ENCODE results near the gene DEFB108B.
"Not testable (repeated sequence)": the region's sequence is repeated elsewhere in the genome, so short reads cannot be mapped to it uniquely, and the experiment has no call there.

Gene DEFB108B

GRCh38 chr11:71843858-71844257 is 10.9 kb downstream of the DEFB108B start:
- no peak for DNase-seq (ENCODE audit: low read depth in 2 of 2)
- H3K4me3 ChIP-seq (replicated peaks in 1 of 2; ENCODE audit: low read depth in 2 of 2, low read length in 2 of 2), result no peak overlapping the region
- no peak for TF ChIP-seq CTCF (IDR thresholded peaks at IDR 0.05; ENCODE audit: low read depth, low read length)

- not testable (repeated sequence) for DNase-seq (ENCODE audit: low read depth in 2 of 2); H3K4me3 ChIP-seq (replicated peaks in 1 of 2; ENCODE audit: low read depth in 2 of 2, low read length in 2 of 2)
These were observed 20.9 kb downstream of the DEFB108B start for GRCh38 chr11:71853895-71854294.

GRCh38 chr11:71855880-71856279 is 22.9 kb downstream of the DEFB108B start:
- not testable (repeated sequence) for DNase-seq (ENCODE audit: low read depth in 2 of 2); H3K4me3 ChIP-seq (replicated peaks in 1 of 2; ENCODE audit: low read depth in 2 of 2, low read length in 2 of 2)

- not testable (repeated sequence) for H3K4me3 ChIP-seq (replicated peaks in 1 of 2; ENCODE audit: low read depth in 2 of 2, low read length in 2 of 2); DNase-seq (ENCODE audit: low read depth in 2 of 2)
These were observed 27.8 kb downstream of the DEFB108B start for GRCh38 chr11:71860835-71861234.

GRCh38 chr11:71863978-71864627 is 31.1 kb downstream of the DEFB108B start:
- peak; percentile 63 for TF ChIP-seq CTCF (IDR thresholded peaks at IDR 0.05; ENCODE audit: low read depth, low read length)

GRCh38 chr11:71867209-71867608 is 34.2 kb downstream of the DEFB108B start:
- not testable (repeated sequence) for H3K4me3 ChIP-seq (replicated peaks in 1 of 2; ENCODE audit: low read depth in 2 of 2, low read length in 2 of 2); DNase-seq (ENCODE audit: low read depth in 2 of 2)

More at GRCh38 chr11:71863978-71864627, 31.1 kb downstream of the DEFB108B start:
- peak; percentile 72 to 79 for DNase-seq (ENCODE audit: low read depth in 2 of 2)
- H3K4me3 ChIP-seq (replicated peaks in 1 of 2; ENCODE audit: low read depth in 2 of 2, low read length in 2 of 2), result not testable (repeated sequence)

GRCh38 chr11:71869931-71870330 is 36.9 kb downstream of the DEFB108B start:
- not testable (repeated sequence) for DNase-seq (ENCODE audit: low read depth in 2 of 2); H3K4me3 ChIP-seq (replicated peaks in 1 of 2; ENCODE audit: low read depth in 2 of 2, low read length in 2 of 2)

- not testable (repeated sequence) for H3K4me3 ChIP-seq (replicated peaks in 1 of 2; ENCODE audit: low read depth in 2 of 2, low read length in 2 of 2); DNase-seq (ENCODE audit: low read depth in 2 of 2)
These were observed 37.7 kb downstream of the DEFB108B start for GRCh38 chr11:71870661-71871060.

- not testable (repeated sequence) for H3K4me3 ChIP-seq (replicated peaks in 1 of 2; ENCODE audit: low read depth in 2 of 2, low read length in 2 of 2)
- peak in 1 of 2 donors; percentile 7 for DNase-seq (ENCODE audit: low read depth in 2 of 2)
These were observed 43.3 kb downstream of the DEFB108B start for GRCh38 chr11:71876262-71876661.

GRCh38 chr11:71878059-71878458 is 45.1 kb downstream of the DEFB108B start, which contains the start of gene DEFB131B:
Gene DEFB131B, plus strand, starts transcription at chr11:71878453. Its CDS starts 0 bp downstream, at chr11:71878453.
- H3K4me3 ChIP-seq (replicated peaks in 1 of 2; ENCODE audit: low read depth in 2 of 2, low read length in 2 of 2); DNase-seq (ENCODE audit: low read depth in 2 of 2): not testable (repeated sequence)

- not testable (repeated sequence) for DNase-seq (ENCODE audit: low read depth in 2 of 2); H3K4me3 ChIP-seq (replicated peaks in 1 of 2; ENCODE audit: low read depth in 2 of 2, low read length in 2 of 2)
These were observed 52.8 kb downstream of the DEFB108B start for GRCh38 chr11:71885806-71886205.

Measured in cardiac fibroblast (primary cell).